CD8-positive, alpha-beta memory T cell (primary cell): Measurements from ENCODE around the gene C16orf92. TPM values are rescaled to one million over a fixed set of nuclear protein-coding genes. Genes with fewer than 3 reads are reported as not detected.

Experiments used
- CTCF ChIA-PET: fragments of 350-600 bp; sonication (Branson Sonifier 250); formaldehyde crosslinking; loops from one replicate; lab custom pipeline; 2021; ENCODE audit warnings: antibody characterized with exemption; lab: Charles Lee
- POLR2A ChIA-PET: fragments of 350-600 bp; sonication (Branson Sonifier 250); formaldehyde crosslinking; loops from one replicate; lab custom pipeline; 2021; ENCODE audit warnings: antibody characterized with exemption; lab: Charles Lee
- DNase-seq, 5 donors: peaks; one replicate each; pipeline versions ENCODE4 v3.0.0 to v3.0.0-alpha.2; 2020 to 2022; ENCODE audit warnings: mixed read lengths in 1 of 5
- H3K27ac ChIP-seq: one replicate; pipeline ENCODE4 v1.7.0; 2013; ENCODE audit warnings: low read depth, mild to moderate bottlenecking, low read length, moderate library complexity
- H3K27me3 ChIP-seq: 2 replicates; pipeline ENCODE4 v1.7.0; 2013; ENCODE audit warnings: low read length, mild to moderate bottlenecking; ENCODE audit not compliant: insufficient read depth, poor library complexity, severe bottlenecking
- H3K36me3 ChIP-seq: 2 replicates; pipeline ENCODE4 v1.7.0; 2013; ENCODE audit warnings: mild to moderate bottlenecking, low read length, moderate library complexity; ENCODE audit not compliant: insufficient read depth
- H3K4me1 ChIP-seq: 2 replicates; pipeline ENCODE4 v1.7.0; 2013; ENCODE audit warnings: mild to moderate bottlenecking, low read length, moderate library complexity; ENCODE audit not compliant: insufficient read depth
- H3K4me3 ChIP-seq: 2 replicates; pipeline ENCODE4 v1.7.0; 2013; ENCODE audit warnings: mild to moderate bottlenecking, low read length
- H3K9me3 ChIP-seq: 2 replicates; pipeline ENCODE4 v1.7.0; 2013; ENCODE audit warnings: mild to moderate bottlenecking, low read length
- H3K27ac Mint-ChIP-seq, 8 donors: one replicate each; pipeline ENCODE4 v1.8.0; 2020 to 2021; ENCODE audit warnings: mixed read lengths in 8 of 8, mild to moderate bottlenecking in 6 of 8, inconsistent platforms in 3 of 8, moderate library complexity in 3 of 8
- H3K27me3 Mint-ChIP-seq, 2 donors: one replicate each; pipeline ENCODE4 v1.8.0; 2020 to 2021; ENCODE audit warnings: mixed read lengths in 2 of 2, mild to moderate bottlenecking in 1 of 2, moderate library complexity in 1 of 2
- H3K36me3 Mint-ChIP-seq, 3 donors: one replicate each; pipeline ENCODE4 v1.8.0; 2020 to 2021; ENCODE audit warnings: mixed read lengths in 3 of 3, inconsistent platforms in 1 of 3, mild to moderate bottlenecking in 1 of 3
- H3K4me1 Mint-ChIP-seq, 3 donors: one replicate each; pipeline ENCODE4 v1.8.0; 2020 to 2021; ENCODE audit warnings: mixed read lengths in 3 of 3, inconsistent platforms in 1 of 3, mild to moderate bottlenecking in 1 of 3
- H3K4me3 Mint-ChIP-seq, 7 donors: one replicate each; pipeline ENCODE4 v1.8.0; 2020 to 2021; ENCODE audit warnings: mixed read lengths in 7 of 7, mild to moderate bottlenecking in 6 of 7, moderate library complexity in 4 of 7, inconsistent platforms in 2 of 7
- H3K9me3 Mint-ChIP-seq, 5 donors: one replicate each; pipeline ENCODE4 v1.8.0; 2020 to 2022; ENCODE audit warnings: mixed read lengths in 5 of 5, mild to moderate bottlenecking in 3 of 5, moderate library complexity in 2 of 5, inconsistent platforms in 1 of 5
- polyA plus RNA-seq: library from polyadenylated mRNA; unstranded; fragments of 300-500 nt; fragmentation: Illumina TruSeq; gene quantifications from one replicate; pipeline ENCODE4 v1.2.3, GENCODE V29; 2021
- total RNA-seq, 2 experiments: library from RNA; stranded (reverse); gene quantifications; one replicate each; pipeline ENCODE4 v1.2.3, GENCODE V29; 2021

Gene C16orf92
- total and polyA plus RNA-seq, 3 experiments from 2014 or later, result not detected

DNA sequence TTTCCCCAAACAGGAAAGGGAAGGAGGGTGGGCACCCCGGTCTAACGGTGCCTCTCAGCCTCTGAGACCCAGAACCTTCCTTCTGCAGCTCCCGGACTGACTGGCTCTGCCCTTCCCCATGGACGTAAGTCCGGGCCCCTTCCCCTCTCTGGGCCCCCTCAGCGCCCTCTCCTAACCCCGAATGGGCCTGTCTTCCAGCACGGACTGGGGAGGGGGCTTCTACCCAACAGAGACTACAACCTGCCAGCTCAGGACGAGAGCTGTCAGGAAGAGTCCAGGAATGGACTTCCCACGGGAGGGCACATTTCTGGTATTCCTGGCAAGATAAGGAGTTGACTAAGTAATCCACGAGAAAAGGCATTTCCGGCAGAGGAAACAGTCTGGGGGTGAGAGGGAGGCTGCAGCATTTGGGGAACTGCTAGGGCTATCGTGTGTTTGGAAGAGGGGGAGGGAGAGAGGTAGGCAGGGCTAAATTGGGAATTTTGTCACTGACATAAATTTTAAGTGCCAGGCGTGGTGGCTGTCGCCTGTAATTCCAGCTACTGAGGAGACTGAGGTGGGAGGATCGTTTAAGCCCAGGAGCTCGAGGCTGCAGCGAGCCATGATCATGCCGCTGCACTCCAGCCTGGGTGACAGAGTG, 30.5 kb downstream of the C16orf92 start:
- ChIA-PET CTCF (interaction anchor here (0.8 kb wide), 1 partner anchor 21 kb away, joined by 3 read pairs; no protein-coding TSS in a partner anchor), POLR2A (interaction anchor here (1.6 kb wide), 1 partner anchor 12 kb away, joined by 10 read pairs; the partner anchor contains the start of gene ALDOA)
- no peaks in the 10 kb centered on the region for H3K36me3 Mint-ChIP-seq
- Histone ChIP-seq H3K4me3 (peak overlapping the region; percentile 67), H3K36me3 (no peaks in the 10 kb centered on the region), H3K9me3 (no peaks in the 10 kb centered on the region), H3K4me1 (peaks cover 6% of the 10 kb centered on the region), H3K27ac (peak overlapping the region; percentile 54), H3K27me3 (no peaks in the 10 kb centered on the region)
- no peaks in the 10 kb centered on the region for H3K9me3 Mint-ChIP-seq
- H3K4me1 Mint-ChIP-seq, result peaks cover 0 to 22% (median 12%) of the 10 kb centered on the region in 3 donors
- H3K27ac Mint-ChIP-seq, result peak overlapping the region in 4 of 8 donors; percentile 15 to 90 (median 42)
- no peaks in the 10 kb centered on the region for H3K27me3 Mint-ChIP-seq
- peak overlapping the region; percentile 51 to 92 (median 74) for H3K4me3 Mint-ChIP-seq
- no peak for DNase-seq

- POLR2A ChIA-PET, result interaction anchor here (2.2 kb wide), 1 partner anchor 11 kb away, joined by 15 read pairs; the partner anchor contains the start of gene ALDOA
- no peak for DNase-seq
- Mint-ChIP-seq H3K9me3 (no peaks in the 10 kb centered on the region), H3K4me1 (peaks cover 0 to 22% (median 12%) of the 10 kb centered on the region in 3 donors), H3K4me3 (peak overlapping the region in 6 of 7 donors; percentile 40 to 86 (median 70)), H3K36me3 (no peaks in the 10 kb centered on the region), H3K27me3 (no peaks in the 10 kb centered on the region), H3K27ac (peak overlapping the region in 2 of 8 donors; percentile 60 to 90)
- Histone ChIP-seq H3K36me3 (no peaks in the 10 kb centered on the region), H3K27me3 (no peaks in the 10 kb centered on the region), H3K27ac (no peak overlapping the region), H3K9me3 (no peaks in the 10 kb centered on the region), H3K4me3 (no peak overlapping the region), H3K4me1 (peaks cover 6% of the 10 kb centered on the region)
- CTCF ChIA-PET, result interaction anchor here (1.3 to 1.6 kb wide), 3 partner anchors 12 to 392 kb away, joined by 3 to 8 read pairs (median 5); partner anchors contain the start of genes ALDOA, SPN and ZNF771
Observed at GRCh38 chr16:30054451-30054850, 31.5 kb downstream of the C16orf92 start.

GRCh38 chr16:30054959-30055553, 32.1 kb downstream of the C16orf92 start:
- no peaks in the 10 kb centered on the region for H3K27me3 Mint-ChIP-seq
- POLR2A ChIA-PET, result interaction anchor here (0.7 to 2.2 kb wide), 2 partner anchors 10 to 36 kb away, joined by 3 to 15 read pairs; partner anchors contain the start of gene ALDOA
- H3K9me3 Mint-ChIP-seq, result no peaks in the 10 kb centered on the region
- no peaks in the 10 kb centered on the region for H3K9me3 ChIP-seq
- H3K4me1 Mint-ChIP-seq, result peaks cover 0 to 22% (median 12%) of the 10 kb centered on the region in 3 donors
- DNase-seq, result peak in 1 of 5 donors; percentile 34
- CTCF ChIA-PET, result interaction anchor here (0.7 to 1.6 kb wide), 7 partner anchors 9 to 392 kb away, joined by 3 to 8 read pairs (median 4); partner anchors contain the start of genes ALDOA, SPN and ZNF771
- no peak overlapping the region for H3K4me3 ChIP-seq
- peak overlapping the region in 4 of 8 donors; percentile 3 to 90 (median 68) for H3K27ac Mint-ChIP-seq
- peak overlapping the region in 4 of 7 donors; percentile 5 to 89 (median 60) for H3K4me3 Mint-ChIP-seq
- peaks cover 6% of the 10 kb centered on the region for H3K4me1 ChIP-seq
- no peaks in the 10 kb centered on the region for H3K27me3 ChIP-seq
- H3K36me3 Mint-ChIP-seq, result no peaks in the 10 kb centered on the region
- no peak overlapping the region for H3K27ac ChIP-seq
- H3K36me3 ChIP-seq, result no peaks in the 10 kb centered on the region

GRCh38 chr16:30060346-30060745, 37.3 kb downstream of the C16orf92 start:
- no peaks in the 10 kb centered on the region for H3K9me3 Mint-ChIP-seq
- Histone ChIP-seq H3K4me3 (no peak overlapping the region), H3K27me3 (no peaks in the 10 kb centered on the region), H3K9me3 (no peaks in the 10 kb centered on the region), H3K4me1 (peaks cover 9% of the 10 kb centered on the region), H3K36me3 (no peaks in the 10 kb centered on the region), H3K27ac (no peak overlapping the region)
- H3K4me3 Mint-ChIP-seq, result peak overlapping the region in 2 of 7 donors; percentile 24 to 65
- H3K27ac Mint-ChIP-seq, result peak overlapping the region in 3 of 8 donors; percentile 3 to 63 (median 17)
- peaks cover 0 to 3% of the 10 kb centered on the region in 2 donors for H3K27me3 Mint-ChIP-seq
- peaks cover 0 to 11% (median 0%) of the 10 kb centered on the region in 3 donors for H3K36me3 Mint-ChIP-seq
- peaks cover 4 to 10% (median 8%) of the 10 kb centered on the region in 3 donors for H3K4me1 Mint-ChIP-seq
- CTCF ChIA-PET, result no interaction called here
- POLR2A ChIA-PET, result no interaction called here
- no peak for DNase-seq

- Histone ChIP-seq H3K4me1 (peaks cover 9% of the 10 kb centered on the region), H3K27me3 (no peaks in the 10 kb centered on the region), H3K27ac (no peak overlapping the region), H3K36me3 (no peaks in the 10 kb centered on the region), H3K9me3 (no peaks in the 10 kb centered on the region), H3K4me3 (no peak overlapping the region)
- peaks cover 0 to 3% of the 10 kb centered on the region in 2 donors for H3K27me3 Mint-ChIP-seq
- peak overlapping the region in 3 of 8 donors; percentile 17 to 63 (median 43) for H3K27ac Mint-ChIP-seq
- H3K36me3 Mint-ChIP-seq, result peaks cover 0 to 17% (median 0%) of the 10 kb centered on the region in 3 donors
- CTCF ChIA-PET, result interaction anchor here (1.1 kb wide), 1 partner anchor 29 kb away, joined by 4 read pairs; no protein-coding TSS in a partner anchor
- DNase-seq, result no peak
- H3K4me1 Mint-ChIP-seq, result peaks cover 4 to 10% (median 8%) of the 10 kb centered on the region in 3 donors
- H3K9me3 Mint-ChIP-seq, result no peaks in the 10 kb centered on the region
- POLR2A ChIA-PET, result interaction anchor here (0.6 kb wide), 1 partner anchor 31 kb away, joined by 5 read pairs; the partner anchor contains the start of gene TBX6
- H3K4me3 Mint-ChIP-seq, result peak overlapping the region in 2 of 7 donors; percentile 24 to 65
Observed at GRCh38 chr16:30060836-30061554, 38.0 kb downstream of the C16orf92 start.

- Mint-ChIP-seq H3K36me3 (peaks cover 0 to 38% (median 2%) of the 10 kb centered on the region in 3 donors), H3K27ac (peak overlapping the region; percentile 23 to 99 (median 99)), H3K4me1 (peaks cover 19 to 27% (median 27%) of the 10 kb centered on the region in 3 donors), H3K4me3 (peak overlapping the region in 6 of 7 donors; percentile 97 to 100 (median 99)), H3K27me3 (peaks cover 0 to 3% of the 10 kb centered on the region in 2 donors), H3K9me3 (no peaks in the 10 kb centered on the region)
- Histone ChIP-seq H3K27ac (peak overlapping the region; percentile 91), H3K4me1 (peaks cover 29% of the 10 kb centered on the region), H3K36me3 (peaks cover 17% of the 10 kb centered on the region), H3K4me3 (peak overlapping the region; percentile 85), H3K9me3 (no peaks in the 10 kb centered on the region), H3K27me3 (no peaks in the 10 kb centered on the region)
- POLR2A ChIA-PET, result interaction anchor here (0.5 to 7.1 kb wide), 3 partner anchors 20 to 259 kb away, joined by 3 to 89 read pairs (median 3); partner anchors contain the start of genes TBX6 and YPEL3
- CTCF ChIA-PET, result interaction anchor here (0.7 to 1.5 kb wide), 9 partner anchors 8 to 372 kb away, joined by 3 to 10 read pairs (median 3); partner anchors contain the start of genes TBX6 and TLCD3B
- DNase-seq, result no peak
Observed at GRCh38 chr16:30063278-30063892, 40.4 kb downstream of the C16orf92 start.
